GM18507 (cell line): Measurements from ENCODE around the gene CASD1.

Source experiments
- DNase-seq: peaks from one replicate; pipeline ENCODE4 v3.0.0; 2011; ENCODE audit warnings: low read depth; ENCODE audit not compliant: insufficient read length; ENCODE audit errors: extremely low spot score
- FAIRE-seq: peaks from 2 replicates; lab custom pipeline; 2011; peaks lifted over from hg19 to GRCh38; lab: Jason Lieb, UNC

CASD1 gene

DNA sequence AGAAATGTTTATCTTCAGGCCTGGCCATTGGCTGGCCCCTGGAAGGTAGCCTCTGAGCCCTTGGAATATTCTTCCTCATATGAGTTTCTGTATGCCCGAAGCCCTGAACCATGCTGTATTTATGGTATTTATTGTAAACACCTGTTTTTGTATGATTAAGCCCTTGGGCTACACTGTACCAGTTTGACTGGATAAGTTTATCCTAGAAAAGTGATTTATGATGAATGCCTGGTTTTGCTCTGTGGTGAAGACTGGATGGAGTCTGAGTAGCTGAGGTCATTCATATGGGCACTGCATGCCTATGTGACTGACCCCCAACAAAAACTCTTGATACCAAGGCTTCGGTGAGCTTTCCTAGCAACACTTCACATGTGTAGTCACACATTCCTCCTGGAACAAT lies 66.7 kb downstream of the CASD1 start:
- FAIRE-seq (no peak), DNase-seq (no peak)

DNA sequence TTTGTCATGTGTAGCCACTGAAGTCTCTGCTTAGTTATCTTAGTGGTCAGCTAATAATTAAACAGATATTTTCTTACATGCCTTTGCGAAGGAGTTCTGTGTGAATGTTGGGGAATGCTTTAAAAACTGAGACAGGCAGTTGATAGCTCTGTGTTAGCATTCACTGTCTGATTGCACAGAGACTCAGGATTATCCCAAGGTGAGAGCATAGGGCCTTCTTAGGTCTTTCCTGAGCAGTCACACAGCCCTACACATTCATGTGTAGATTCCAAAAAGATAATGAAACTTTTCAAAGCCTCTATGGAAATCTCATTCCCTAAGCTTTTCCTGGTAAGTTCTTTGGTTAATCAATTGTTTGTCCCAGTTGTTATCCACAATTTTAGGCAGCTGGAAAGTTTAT lies 67.7 kb downstream of the CASD1 start:
- no peak for DNase-seq
- no peak for FAIRE-seq

DNA sequence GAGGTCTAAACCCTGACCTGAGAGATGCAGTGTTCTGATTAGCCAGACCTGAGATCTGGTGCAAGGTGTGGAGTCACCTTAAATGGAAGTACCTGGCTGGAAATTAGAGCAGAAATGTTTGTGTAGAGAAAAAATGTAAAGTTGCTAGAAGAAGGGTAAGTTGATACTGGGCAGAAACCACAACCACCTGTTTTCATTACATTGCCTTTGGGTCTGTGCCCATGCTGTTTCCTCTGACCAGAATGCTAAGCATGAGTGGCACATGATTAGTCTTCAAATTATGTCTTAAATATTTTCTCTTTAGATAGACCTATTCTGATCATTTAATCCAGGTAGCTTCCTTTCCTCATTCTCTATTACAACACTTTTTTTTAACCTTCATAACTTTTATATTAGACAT lies 69.0 kb downstream of the CASD1 start:
- FAIRE-seq (no peak), DNase-seq (no peak)

DNA sequence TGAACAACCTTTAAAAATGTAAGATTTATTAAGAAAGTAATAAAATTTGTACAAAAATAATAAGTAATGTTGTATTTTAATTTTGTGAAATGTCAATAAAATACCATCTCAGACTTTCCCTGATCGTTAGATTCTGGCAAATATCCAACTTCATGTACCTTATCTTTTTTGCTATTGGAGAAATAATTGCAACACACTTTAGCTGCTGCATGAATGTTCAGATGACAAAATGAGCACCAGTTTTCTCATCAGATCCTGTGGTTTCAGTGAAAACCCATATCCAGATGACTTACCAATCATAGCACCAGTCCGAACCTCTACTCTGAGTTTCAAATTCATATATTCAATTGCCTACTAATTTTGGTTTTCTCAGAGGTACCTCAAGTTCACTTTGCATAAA lies 69.9 kb downstream of the CASD1 start:
- DNase-seq, result no peak
- no peak for FAIRE-seq

DNA sequence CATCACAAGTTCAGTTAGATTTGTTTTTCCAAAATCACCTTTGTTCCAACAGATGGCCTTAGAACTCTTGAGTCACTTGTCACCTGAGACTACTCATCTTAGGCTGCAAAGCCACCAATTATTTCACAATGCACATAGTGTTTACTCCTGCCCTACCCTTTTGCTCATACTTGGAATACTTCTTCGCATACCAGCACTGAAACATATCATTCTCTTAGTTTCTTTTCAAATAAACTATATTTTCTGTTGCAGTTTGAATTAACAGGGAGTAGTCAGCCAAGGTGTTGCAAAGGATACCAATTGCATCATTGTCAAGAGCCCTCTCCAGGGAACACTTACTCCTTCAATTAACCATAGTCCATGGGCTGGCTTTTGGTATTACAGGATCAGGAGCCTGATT lies 71.0 kb downstream of the CASD1 start:
- no peak for FAIRE-seq
- no peak for DNase-seq

DNA sequence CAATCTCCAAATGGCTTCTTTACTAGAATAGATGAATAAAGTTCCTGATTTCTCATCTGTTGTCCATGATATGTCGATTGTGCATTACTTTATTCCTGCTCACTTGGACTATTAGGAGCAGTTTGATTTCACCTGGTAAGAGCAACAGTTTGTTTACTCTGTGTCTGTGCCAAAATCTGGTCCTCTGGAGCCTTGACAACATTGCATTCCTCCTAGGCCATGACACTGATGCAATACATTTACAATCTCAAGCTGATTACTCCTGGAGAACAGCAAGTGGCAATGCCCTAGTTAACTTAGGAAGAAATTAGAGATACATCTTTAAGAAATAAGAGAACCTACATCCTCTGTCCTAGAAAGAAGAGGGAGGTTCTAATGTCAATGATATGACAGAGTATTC lies 74.5 kb downstream of the CASD1 start:
- no peak for DNase-seq
- no peak for FAIRE-seq

DNA sequence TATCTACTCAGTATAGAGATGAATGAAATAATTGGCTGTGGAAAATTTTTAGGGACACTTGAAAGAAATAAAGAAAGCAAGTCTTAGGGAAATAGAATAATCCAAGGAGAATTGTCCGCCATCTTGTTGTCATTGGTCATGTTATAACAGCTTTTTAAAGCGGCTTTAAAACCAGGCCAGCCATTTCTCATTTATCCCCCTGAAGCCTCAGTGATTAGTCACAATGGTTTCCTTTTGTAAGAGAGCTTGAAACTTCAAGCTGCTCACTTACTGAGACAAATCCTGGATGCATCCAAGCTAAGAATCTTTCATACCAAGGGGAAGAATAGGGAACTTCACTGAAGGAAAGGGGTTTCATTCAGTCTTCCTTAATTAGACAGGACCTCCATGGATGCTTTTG lies 78.5 kb downstream of the CASD1 start:
- FAIRE-seq (no peak), DNase-seq (no peak)

DNA sequence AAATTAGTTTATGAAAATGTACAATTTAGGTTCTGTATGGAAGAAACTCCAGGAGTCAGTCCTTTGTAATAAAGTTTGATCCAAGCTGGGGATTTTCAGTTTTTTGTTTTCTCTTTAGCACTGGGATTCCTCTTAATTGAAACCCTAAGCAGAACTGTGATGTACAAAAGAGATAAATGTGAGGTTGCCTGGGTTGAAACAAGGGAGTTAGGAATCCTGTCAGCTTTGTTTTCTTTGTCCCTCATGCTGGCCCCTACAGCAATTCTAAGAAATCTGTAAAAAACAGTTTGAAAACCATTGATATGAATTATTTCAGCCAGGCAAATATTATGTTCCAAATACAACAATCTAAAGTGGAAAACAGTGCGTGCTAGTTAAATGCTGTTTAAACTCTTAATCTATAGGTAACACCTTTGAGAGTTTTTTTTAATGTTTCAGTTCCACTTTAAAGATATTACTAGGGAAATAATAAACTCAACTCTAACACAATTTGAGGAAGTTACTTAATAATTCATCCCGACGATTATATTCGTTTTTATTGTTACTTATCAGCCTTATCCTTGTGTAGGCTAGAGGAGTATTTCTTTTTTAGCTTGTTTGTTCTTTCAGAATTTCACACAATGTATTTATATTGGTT lies 81.0 kb downstream of the CASD1 start:
- FAIRE-seq (no peak), DNase-seq (no peak)

DNA sequence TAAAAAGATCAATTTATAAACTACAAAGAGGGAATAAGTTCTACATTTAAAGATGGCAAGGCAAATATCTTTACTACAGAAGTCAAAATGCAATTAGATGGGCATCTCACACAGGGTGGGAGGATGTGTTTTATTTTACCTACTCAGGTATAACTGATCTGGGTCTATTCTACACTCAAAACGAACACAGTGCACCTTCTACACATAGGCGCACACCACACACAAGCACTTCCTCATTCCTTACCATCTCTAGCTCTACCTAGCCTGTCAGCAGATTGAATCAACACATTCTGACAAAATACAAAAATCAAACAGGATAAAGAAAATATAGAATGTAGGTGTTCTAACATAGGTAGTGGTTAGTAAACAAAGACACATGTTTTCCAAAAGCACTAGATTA lies 81.6 kb downstream of the CASD1 start:
- DNase-seq (no peak), FAIRE-seq (no peak)

DNA sequence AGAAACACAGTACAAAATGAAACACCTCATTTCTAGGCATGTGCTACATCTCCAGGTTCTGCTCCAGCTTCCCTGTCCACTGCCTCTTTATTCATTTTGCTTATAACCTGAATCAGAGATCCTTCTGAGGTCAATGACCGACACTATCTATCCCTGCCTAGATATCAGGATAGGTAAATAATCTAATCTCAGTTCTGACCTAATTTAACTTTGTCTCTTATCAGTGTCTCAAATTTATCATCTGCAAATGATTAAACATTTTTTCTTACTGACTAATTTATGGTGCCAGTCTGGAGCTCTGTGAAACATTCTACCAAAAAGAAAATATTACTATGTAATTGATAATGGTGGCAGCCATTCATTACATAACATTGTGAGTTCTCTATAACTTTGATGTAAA lies 85.3 kb downstream of the CASD1 start:
- no peak for DNase-seq
- FAIRE-seq, result no peak

DNA sequence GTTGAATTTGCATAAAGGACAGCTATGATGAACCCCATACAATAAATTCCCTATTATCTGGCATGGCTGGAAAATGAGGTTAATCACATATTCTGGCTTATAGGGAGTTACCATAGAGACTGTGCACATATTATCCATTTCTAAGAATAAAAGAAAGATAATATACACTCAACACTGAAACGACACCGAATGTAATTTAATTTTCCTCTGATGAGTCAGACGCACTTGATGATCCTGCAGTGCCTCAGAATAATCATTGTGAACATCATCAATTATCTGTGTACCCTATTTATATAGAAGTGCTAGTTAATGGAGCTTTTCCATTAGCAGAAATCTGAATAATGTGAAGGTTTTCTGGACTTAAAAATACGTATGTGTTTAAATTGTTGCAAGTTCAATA lies 86.1 kb downstream of the CASD1 start:
- FAIRE-seq (no peak), DNase-seq (no peak)

DNA sequence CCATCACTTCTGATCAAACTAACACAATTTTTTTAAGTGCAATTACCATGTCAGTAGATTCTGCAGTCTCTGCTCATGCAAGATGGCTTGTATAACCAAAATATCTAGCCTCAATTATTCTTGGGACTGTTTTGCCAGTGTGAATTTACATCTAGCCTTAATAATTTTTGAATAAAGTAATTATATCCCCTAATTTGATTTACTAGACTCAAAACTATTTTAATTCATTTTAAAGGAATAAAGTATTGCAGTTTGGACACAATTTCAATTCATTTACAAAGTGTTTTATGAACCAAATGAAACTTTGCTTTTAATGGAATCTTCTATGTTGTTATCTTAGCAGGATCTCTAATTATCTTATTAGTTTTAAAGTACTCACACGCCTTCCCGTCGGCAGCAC lies 90.7 kb downstream of the CASD1 start:
- DNase-seq, result no peak
- FAIRE-seq, result no peak

DNA sequence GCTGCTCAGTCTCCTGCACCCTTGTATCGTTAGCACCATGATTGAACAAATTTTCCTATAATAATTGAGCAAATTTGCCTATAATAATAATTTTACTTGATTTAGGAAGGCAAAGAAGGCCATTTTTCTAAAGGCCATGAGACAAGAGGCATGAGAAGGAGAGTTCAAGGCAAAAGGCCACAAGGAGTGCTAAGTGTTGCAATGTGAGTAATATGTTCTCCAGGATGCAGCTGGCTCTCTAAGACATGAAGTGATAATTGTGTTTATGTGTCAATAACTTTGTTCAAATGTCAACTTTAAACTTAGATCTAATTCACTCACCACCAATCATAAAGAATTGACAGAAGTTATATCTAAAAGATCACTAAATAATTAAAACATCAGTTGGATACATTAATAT lies 92.6 kb downstream of the CASD1 start:
- DNase-seq (no peak), FAIRE-seq (no peak)

DNA sequence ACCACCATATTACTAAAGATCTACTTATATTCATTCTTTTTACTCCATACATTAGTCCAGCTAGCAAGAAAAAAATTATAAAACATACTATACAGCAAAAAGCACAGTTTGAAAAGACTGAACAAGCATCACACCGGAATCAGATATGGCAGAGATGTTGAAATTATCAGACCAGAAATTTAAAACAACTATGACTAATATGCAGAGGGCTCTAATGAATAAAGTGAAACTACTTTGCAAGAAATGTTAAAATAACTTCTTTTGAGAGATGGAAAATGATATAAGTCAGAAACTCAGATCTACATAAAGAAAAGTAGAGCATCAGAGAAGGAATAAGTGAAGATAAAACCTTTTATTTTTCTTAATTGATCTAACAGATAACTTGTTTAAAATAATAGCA lies 95.4 kb downstream of the CASD1 start:
- FAIRE-seq, result no peak
- no peak for DNase-seq
